Measurements from ENCODE around the gene BMPR2.

The BMPR2 gene

DNA sequence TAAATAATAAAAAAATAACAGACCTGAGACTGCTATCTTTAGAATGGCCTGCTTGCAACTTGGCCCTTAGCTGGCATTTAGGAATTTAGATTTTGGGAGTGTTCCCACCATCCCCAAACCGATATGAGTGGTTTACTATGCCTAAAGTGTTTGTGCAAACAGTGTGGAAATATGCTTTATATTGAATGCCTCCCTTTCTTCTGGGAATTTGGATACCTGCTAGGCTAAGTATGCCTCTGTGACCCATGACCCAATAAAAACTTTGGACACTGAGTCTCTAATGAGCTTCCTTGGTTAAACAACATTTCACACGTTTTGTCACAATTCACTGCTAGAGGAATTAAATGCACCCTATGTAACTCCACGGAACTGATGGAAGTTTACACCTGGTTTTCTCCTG is 73.2 kb downstream of the BMPR2 start:
- H3K9me2 ChIP-seq (replicated peaks; ENCODE audit: low read depth, low read length): no peaks in the 10 kb centered on the region
- H3K4me1 ChIP-seq (ENCODE audit: insufficient read depth, low read length, poor library complexity, severe bottlenecking): no peaks in the 10 kb centered on the region
- no peak overlapping the region for H3K4me3 ChIP-seq (ENCODE audit: low read length, poor library complexity, severe bottlenecking)
- H3K9me3 ChIP-seq (ENCODE audit: insufficient read depth, low read depth, low read length): no peaks in the 10 kb centered on the region
- no peaks in the 10 kb centered on the region for H3K36me3 ChIP-seq (ENCODE audit: insufficient read depth, low read length)
- H4K20me1 ChIP-seq (ENCODE audit: insufficient read depth, low read length, poor library complexity, severe bottlenecking): no peaks in the 10 kb centered on the region
- TF ChIP-seq EZH2phosphoT487 (IDR thresholded peaks at IDR 0.05; ENCODE audit: borderline replicate concordance): no peak
- TF ChIP-seq, protein P1, sequence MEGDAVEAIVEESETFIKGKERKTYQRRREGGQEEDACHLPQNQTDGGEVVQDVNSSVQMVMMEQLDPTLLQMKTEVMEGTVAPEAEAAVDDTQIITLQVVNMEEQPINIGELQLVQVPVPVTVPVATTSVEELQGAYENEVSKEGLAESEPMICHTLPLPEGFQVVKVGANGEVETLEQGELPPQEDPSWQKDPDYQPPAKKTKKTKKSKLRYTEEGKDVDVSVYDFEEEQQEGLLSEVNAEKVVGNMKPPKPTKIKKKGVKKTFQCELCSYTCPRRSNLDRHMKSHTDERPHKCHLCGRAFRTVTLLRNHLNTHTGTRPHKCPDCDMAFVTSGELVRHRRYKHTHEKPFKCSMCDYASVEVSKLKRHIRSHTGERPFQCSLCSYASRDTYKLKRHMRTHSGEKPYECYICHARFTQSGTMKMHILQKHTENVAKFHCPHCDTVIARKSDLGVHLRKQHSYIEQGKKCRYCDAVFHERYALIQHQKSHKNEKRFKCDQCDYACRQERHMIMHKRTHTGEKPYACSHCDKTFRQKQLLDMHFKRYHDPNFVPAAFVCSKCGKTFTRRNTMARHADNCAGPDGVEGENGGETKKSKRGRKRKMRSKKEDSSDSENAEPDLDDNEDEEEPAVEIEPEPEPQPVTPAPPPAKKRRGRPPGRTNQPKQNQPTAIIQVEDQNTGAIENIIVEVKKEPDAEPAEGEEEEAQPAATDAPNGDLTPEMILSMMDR (conservative IDR thresholded peaks at IDR 0.05; ENCODE audit: low read length): no peak
- H2AFZ ChIP-seq (ENCODE audit: low read length): no peak overlapping the region
- no peaks in the 10 kb centered on the region for H3F3A ChIP-seq (ENCODE audit: low read depth)
- no peaks in the 10 kb centered on the region for H3K27me3 ChIP-seq (ENCODE audit: insufficient read depth, low read length, poor library complexity, severe bottlenecking)
- no peak overlapping the region for H3K4me2 ChIP-seq (ENCODE audit: low read depth, low read length, poor library complexity, severe bottlenecking)
- peaks cover 10% of the 10 kb centered on the region; the same call in 1 of the 2 replicates for H3K79me2 ChIP-seq (ENCODE audit: insufficient read depth, low read length)
- H3K9ac ChIP-seq (ENCODE audit: low read depth, low read length, poor library complexity, severe bottlenecking): no peak overlapping the region

DNA sequence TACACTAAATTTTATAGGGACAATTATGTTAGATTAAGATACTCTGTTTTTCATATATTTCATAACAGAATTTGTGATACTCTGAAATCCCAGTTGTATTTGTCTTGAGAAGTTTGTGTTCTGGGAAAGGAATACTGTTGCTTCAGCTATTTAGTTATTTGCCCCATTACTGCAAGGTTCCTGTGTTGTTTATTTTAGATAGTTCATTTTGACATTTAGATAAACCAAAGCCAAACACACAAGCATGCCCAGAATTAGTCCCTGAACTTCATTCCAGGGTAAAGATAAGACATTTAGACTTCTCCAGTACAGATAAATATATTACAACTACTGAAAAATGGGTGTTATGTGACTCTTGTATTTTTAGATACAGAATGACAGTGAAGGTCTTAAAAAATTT is 74.7 kb downstream of the BMPR2 start:
- H3K9ac ChIP-seq (ENCODE audit: low read depth, low read length, poor library complexity, severe bottlenecking): no peak overlapping the region
- no peaks in the 10 kb centered on the region for H3K27me3 ChIP-seq (ENCODE audit: insufficient read depth, low read length, poor library complexity, severe bottlenecking)
- H3K9me2 ChIP-seq (replicated peaks; ENCODE audit: low read depth, low read length): no peaks in the 10 kb centered on the region
- H3K9me3 ChIP-seq (ENCODE audit: insufficient read depth, low read depth, low read length): no peaks in the 10 kb centered on the region
- H3K4me3 ChIP-seq (ENCODE audit: low read length, poor library complexity, severe bottlenecking): no peak overlapping the region
- H3K36me3 ChIP-seq (ENCODE audit: insufficient read depth, low read length): no peaks in the 10 kb centered on the region
- H4K20me1 ChIP-seq (ENCODE audit: insufficient read depth, low read length, poor library complexity, severe bottlenecking): no peaks in the 10 kb centered on the region
- no peaks in the 10 kb centered on the region for H3F3A ChIP-seq (ENCODE audit: low read depth)
- TF ChIP-seq EZH2phosphoT487 (IDR thresholded peaks at IDR 0.05; ENCODE audit: borderline replicate concordance): no peak
- TF ChIP-seq, protein P1 (conservative IDR thresholded peaks at IDR 0.05; ENCODE audit: low read length): no peak
- H3K79me2 ChIP-seq (ENCODE audit: insufficient read depth, low read length): peaks cover 7% of the 10 kb centered on the region; the same call in 1 of the 2 replicates
- H3K4me1 ChIP-seq (ENCODE audit: insufficient read depth, low read length, poor library complexity, severe bottlenecking): no peaks in the 10 kb centered on the region
- H3K4me2 ChIP-seq (ENCODE audit: low read depth, low read length, poor library complexity, severe bottlenecking): no peak overlapping the region
- no peak overlapping the region for H2AFZ ChIP-seq (ENCODE audit: low read length)

DNA sequence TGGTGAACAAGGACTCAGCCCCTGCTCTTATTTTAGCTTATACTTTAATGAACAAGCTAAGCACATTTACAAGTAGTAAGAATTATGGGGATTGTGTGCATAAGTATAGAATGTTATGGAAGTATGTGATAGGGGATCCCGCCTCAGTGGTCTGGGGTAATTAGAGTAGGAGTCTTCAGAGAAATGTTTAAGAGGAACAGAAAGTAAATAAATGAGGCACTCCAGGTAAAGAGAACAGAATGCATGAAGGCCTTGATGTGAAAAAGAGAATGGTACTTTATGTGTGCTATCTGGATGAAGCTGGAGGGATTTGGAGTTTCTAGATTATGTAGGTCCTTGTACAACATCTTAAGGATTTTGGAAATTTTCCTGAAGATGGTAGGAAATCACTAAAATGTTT is 76.6 kb downstream of the BMPR2 start:
- H3K27me3 ChIP-seq (ENCODE audit: insufficient read depth, low read length, poor library complexity, severe bottlenecking): no peaks in the 10 kb centered on the region
- no peaks in the 10 kb centered on the region for H3F3A ChIP-seq (ENCODE audit: low read depth)
- no peaks in the 10 kb centered on the region for H3K9me3 ChIP-seq (ENCODE audit: insufficient read depth, low read depth, low read length)
- no peaks in the 10 kb centered on the region for H3K9me2 ChIP-seq (replicated peaks; ENCODE audit: low read depth, low read length)
- TF ChIP-seq, protein P1 (conservative IDR thresholded peaks at IDR 0.05; ENCODE audit: low read length): no peak
- no peaks in the 10 kb centered on the region for H3K4me1 ChIP-seq (ENCODE audit: insufficient read depth, low read length, poor library complexity, severe bottlenecking)
- H3K9ac ChIP-seq (ENCODE audit: low read depth, low read length, poor library complexity, severe bottlenecking): no peak overlapping the region
- H3K4me2 ChIP-seq (ENCODE audit: low read depth, low read length, poor library complexity, severe bottlenecking): no peak overlapping the region
- H4K20me1 ChIP-seq (ENCODE audit: insufficient read depth, low read length, poor library complexity, severe bottlenecking): no peaks in the 10 kb centered on the region
- H3K79me2 ChIP-seq (ENCODE audit: insufficient read depth, low read length): peaks cover 4% of the 10 kb centered on the region; the same call in 1 of the 2 replicates
- no peaks in the 10 kb centered on the region for H3K36me3 ChIP-seq (ENCODE audit: insufficient read depth, low read length)
- H2AFZ ChIP-seq (ENCODE audit: low read length): no peak overlapping the region
- H3K4me3 ChIP-seq (ENCODE audit: low read length, poor library complexity, severe bottlenecking): no peak overlapping the region

Measured in Loucy (cell line).